Stromal cell of bone marrow (primary cell): ENCODE results near the gene SPAM1.
"Not testable (repeated sequence)": the region's sequence is repeated elsewhere in the genome, so short reads cannot be mapped to it uniquely, and the experiment has no call there.

ENCODE experiments used
- DNase-seq: peaks from one replicate; pipeline ENCODE4 v3.0.0-alpha.2; 2012; ENCODE audit warnings: low read depth

SPAM1 gene

GRCh38 chr7:123958186-123958703 lies 33.2 kb downstream of the SPAM1 start:
- no peak for DNase-seq

GRCh38 chr7:123961771-123962170 lies 36.7 kb downstream of the SPAM1 start:
- no peak for DNase-seq

- DNase-seq = no peak
Observed at GRCh38 chr7:123966936-123967335, 41.9 kb downstream of the SPAM1 start.

GRCh38 chr7:123972045-123972444 lies 47.0 kb downstream of the SPAM1 start:
- no peak for DNase-seq

- DNase-seq = no peak
Observed at GRCh38 chr7:123972831-123973230, 47.8 kb downstream of the SPAM1 start.

GRCh38 chr7:123974326-123974908 lies 49.4 kb downstream of the SPAM1 start:
- no peak for DNase-seq

GRCh38 chr7:123975084-123975483 lies 50.0 kb downstream of the SPAM1 start:
- no peak for DNase-seq

GRCh38 chr7:123977081-123977480 lies 52.0 kb downstream of the SPAM1 start:
- DNase-seq = no peak

- DNase-seq = no peak
Observed at GRCh38 chr7:123979876-123980275, 54.8 kb downstream of the SPAM1 start.

GRCh38 chr7:123987445-123987844 lies 62.4 kb downstream of the SPAM1 start:
- DNase-seq = no peak

GRCh38 chr7:123992913-123993518 lies 68.0 kb downstream of the SPAM1 start:
- no peak for DNase-seq

- DNase-seq = no peak
Observed at GRCh38 chr7:123993996-123994395, 69.0 kb downstream of the SPAM1 start.

- no peak for DNase-seq
Observed at GRCh38 chr7:123994449-123994848, 69.4 kb downstream of the SPAM1 start.

GRCh38 chr7:123995617-123996326 lies 70.7 kb downstream of the SPAM1 start:
- DNase-seq = no peak

- DNase-seq = no peak
Observed at GRCh38 chr7:123996327-123996625, 71.2 kb downstream of the SPAM1 start.

GRCh38 chr7:123998921-123999320 lies 73.9 kb downstream of the SPAM1 start:
- DNase-seq = no peak

- DNase-seq = no peak
Observed at GRCh38 chr7:123999703-124000102, 74.7 kb downstream of the SPAM1 start.

GRCh38 chr7:124008296-124008695 lies 83.3 kb downstream of the SPAM1 start:
- DNase-seq = not testable (repeated sequence)

GRCh38 chr7:124009321-124009720 lies 84.3 kb downstream of the SPAM1 start:
- DNase-seq = no peak
